ENCODE measurements around the gene LMBR1.

DNA sequence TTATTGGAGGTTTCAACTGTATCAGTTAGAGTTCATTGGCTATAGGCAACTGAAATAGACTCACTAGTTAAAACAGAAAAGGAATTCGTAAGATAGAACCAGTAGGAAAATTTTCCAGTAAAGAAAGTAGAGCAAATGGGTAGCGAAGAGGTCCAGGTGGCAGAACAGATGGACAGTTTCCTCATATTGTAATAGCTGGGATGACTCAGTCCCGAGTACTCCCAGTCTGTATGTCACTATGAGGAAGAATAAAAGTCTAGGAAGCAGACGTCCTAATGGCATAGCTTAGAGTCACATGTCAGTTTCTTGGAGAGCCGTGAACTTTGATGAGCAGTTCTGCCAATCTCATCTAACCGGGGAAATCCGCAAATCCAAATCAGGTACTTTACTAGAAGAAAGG lies 157.1 kb downstream of the LMBR1 start:
- TF ChIP-seq, protein P1, sequence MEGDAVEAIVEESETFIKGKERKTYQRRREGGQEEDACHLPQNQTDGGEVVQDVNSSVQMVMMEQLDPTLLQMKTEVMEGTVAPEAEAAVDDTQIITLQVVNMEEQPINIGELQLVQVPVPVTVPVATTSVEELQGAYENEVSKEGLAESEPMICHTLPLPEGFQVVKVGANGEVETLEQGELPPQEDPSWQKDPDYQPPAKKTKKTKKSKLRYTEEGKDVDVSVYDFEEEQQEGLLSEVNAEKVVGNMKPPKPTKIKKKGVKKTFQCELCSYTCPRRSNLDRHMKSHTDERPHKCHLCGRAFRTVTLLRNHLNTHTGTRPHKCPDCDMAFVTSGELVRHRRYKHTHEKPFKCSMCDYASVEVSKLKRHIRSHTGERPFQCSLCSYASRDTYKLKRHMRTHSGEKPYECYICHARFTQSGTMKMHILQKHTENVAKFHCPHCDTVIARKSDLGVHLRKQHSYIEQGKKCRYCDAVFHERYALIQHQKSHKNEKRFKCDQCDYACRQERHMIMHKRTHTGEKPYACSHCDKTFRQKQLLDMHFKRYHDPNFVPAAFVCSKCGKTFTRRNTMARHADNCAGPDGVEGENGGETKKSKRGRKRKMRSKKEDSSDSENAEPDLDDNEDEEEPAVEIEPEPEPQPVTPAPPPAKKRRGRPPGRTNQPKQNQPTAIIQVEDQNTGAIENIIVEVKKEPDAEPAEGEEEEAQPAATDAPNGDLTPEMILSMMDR (IDR thresholded peaks at IDR 0.05) = no peak
- TF ChIP-seq EP300 (IDR thresholded peaks at IDR 0.05) = no peak
- no peak for TF ChIP-seq POLR2A (IDR thresholded peaks at IDR 0.05)
- TF ChIP-seq POLR2AphosphoS5 (IDR thresholded peaks at IDR 0.05) = no peak
